H1 (cell line): ENCODE measurements around the gene BIRC7. TPM values are rescaled to one million over a fixed set of nuclear protein-coding genes. Genes with fewer than 3 reads are reported as not detected.

Source experiments
- CTCF ChIA-PET: fragments of 300-600 bp; sonication (Branson Sonifier 250); formaldehyde crosslinking; loops from one replicate; lab custom pipeline; 2021; ENCODE audit not compliant: partially characterized antibody; lab: Charles Lee
- POLR2A ChIA-PET: fragments of 300-600 bp; sonication (Branson Sonifier 250); formaldehyde crosslinking; loops from one replicate; lab custom pipeline; 2021; ENCODE audit warnings: inconsistent platforms; ENCODE audit not compliant: partially characterized antibody; lab: Charles Lee
- DNase-seq, 2 experiments: peaks; one replicate each; pipeline versions ENCODE4 v3.0.0 to v3.0.0-alpha.2; 2010 to 2022; ENCODE audit warnings: low spot score in 2 of 2, low read depth in 1 of 2, mixed read lengths in 1 of 2
- FAIRE-seq: peaks from 2 replicates; lab custom pipeline; 2011; peaks lifted over from hg19 to GRCh38; lab: Jason Lieb, UNC
- H2AFZ ChIP-seq: 2 replicates; pipeline ENCODE4 v1.8.1; 2012; ENCODE audit warnings: low read length, inconsistent platforms
- H2AK5ac ChIP-seq: 2 replicates; pipeline ENCODE4 v1.6.1; 2013; ENCODE audit warnings: low read depth, low read length
- H2BK120ac ChIP-seq: replicated peaks from 2 replicates; pipeline ENCODE3; 2013; ENCODE audit warnings: low read depth, low read length, inconsistent platforms
- H2BK12ac ChIP-seq: 2 replicates; pipeline ENCODE4 v1.6.1; 2013; ENCODE audit warnings: low read depth, low read length
- H2BK15ac ChIP-seq: 2 replicates; pipeline ENCODE4 v1.6.1; 2013; ENCODE audit warnings: low read length
- H2BK20ac ChIP-seq: 2 replicates; pipeline ENCODE4 v1.6.1; 2013; ENCODE audit warnings: low read length
- H2BK5ac ChIP-seq: 2 replicates; pipeline ENCODE4 v1.6.1; 2013; ENCODE audit warnings: low read depth, low read length
- H3K14ac ChIP-seq: 2 replicates; pipeline ENCODE4 v1.6.1; 2013; ENCODE audit warnings: inconsistent platforms; ENCODE audit not compliant: insufficient read length
- H3K18ac ChIP-seq: 2 replicates; pipeline ENCODE4 v1.6.1; 2013; ENCODE audit warnings: low read length; ENCODE audit errors: extremely low read depth
- H3K23ac ChIP-seq: 2 replicates; pipeline ENCODE4 v1.6.1; 2013; ENCODE audit warnings: inconsistent platforms; ENCODE audit not compliant: insufficient read length
- H3K23me2 ChIP-seq: 2 replicates; pipeline ENCODE4 v1.6.1; 2013; ENCODE audit warnings: low read depth, low read length
- H3K27ac ChIP-seq: 2 replicates; pipeline ENCODE4 v1.6.1; 2011; ENCODE audit warnings: low read depth, low read length, inconsistent platforms
- H3K27me3 ChIP-seq, 4 experiments: replicated peaks in 1 of 4; 1 replicate in 1 of 4; 2 replicates in 3 of 4; pipeline versions ENCODE4 v1.6.1 to v1.8.1; 2011 to 2013; ENCODE audit warnings: low read length in 3 of 4, mild to moderate bottlenecking in 3 of 4, inconsistent platforms in 2 of 4, mixed read lengths in 2 of 4, moderate library complexity in 1 of 4; ENCODE audit not compliant: control insufficient read depth in 3 of 4, insufficient read depth in 3 of 4; ENCODE audit errors: extremely low read depth in 1 of 4
- H3K36me3 ChIP-seq, 4 experiments: 2 replicates each; pipeline versions ENCODE4 v1.6.1 to v1.8.1; 2011 to 2013; ENCODE audit warnings: mild to moderate bottlenecking in 4 of 4, low read length in 3 of 4, moderate library complexity in 2 of 4, control low read depth in 1 of 4, inconsistent platforms in 1 of 4; ENCODE audit not compliant: insufficient read depth in 4 of 4, control insufficient read depth in 2 of 4
- H3K4ac ChIP-seq: replicated peaks from 2 replicates; pipeline ENCODE3; 2013; ENCODE audit warnings: low read length, low read depth, mixed read lengths, inconsistent platforms; ENCODE audit not compliant: insufficient read length
- H3K4me1 ChIP-seq, 4 experiments: replicated peaks in 1 of 4; 1 replicate in 1 of 4; 2 replicates in 3 of 4; pipeline versions ENCODE4 v1.6.1 to v1.8.1; 2011 to 2013; ENCODE audit warnings: low read length in 3 of 4, inconsistent platforms in 2 of 4, mixed read lengths in 1 of 4; ENCODE audit not compliant: insufficient read depth in 4 of 4, control insufficient read depth in 3 of 4
- H3K4me2 ChIP-seq, 2 experiments: 2 replicates each; pipeline versions ENCODE4 v1.6.1 to v1.8.1; 2011 to 2013; ENCODE audit warnings: low read depth in 2 of 2, low read length in 2 of 2, control low read depth in 1 of 2, inconsistent platforms in 1 of 2, mild to moderate bottlenecking in 1 of 2; ENCODE audit not compliant: insufficient read depth in 1 of 2
- H3K4me3 ChIP-seq, 4 experiments: fragments of 200-600, 300-600 bp in 1 of 4; sonication (generic), shearing (Covaris generic), sonication (Bioruptor Twin) in 1 of 4; 2 replicates each; pipeline versions ENCODE4 v1.5.1 to v1.8.1; 2011 to 2016; ENCODE audit warnings: low read length in 4 of 4, low read depth in 3 of 4, control low read depth in 2 of 4, inconsistent platforms in 2 of 4, mild to moderate bottlenecking in 2 of 4, mixed read lengths in 1 of 4, moderate library complexity in 1 of 4; ENCODE audit not compliant: insufficient read depth in 2 of 4; ENCODE audit errors: extremely low read depth in 1 of 4
- H3K56ac ChIP-seq: replicated peaks from 2 replicates; pipeline ENCODE3; 2013; ENCODE audit warnings: low read depth, mild to moderate bottlenecking, mixed read lengths, low read length, inconsistent platforms; ENCODE audit not compliant: insufficient read length
- H3K79me1 ChIP-seq: 2 replicates; pipeline ENCODE4 v1.6.1; 2013; ENCODE audit warnings: low read depth, low read length, control low read depth
- H3K79me2 ChIP-seq, 2 experiments: 2 replicates each; pipeline versions ENCODE4 v1.6.1 to v1.8.1; 2012 to 2013; ENCODE audit warnings: low read length in 2 of 2, mild to moderate bottlenecking in 2 of 2, inconsistent platforms in 1 of 2; ENCODE audit not compliant: insufficient read depth in 2 of 2, control insufficient read depth in 1 of 2
- H3K9ac ChIP-seq, 4 experiments: replicated peaks in 1 of 4; 1 replicate in 1 of 4; 2 replicates in 3 of 4; pipeline versions ENCODE4 v1.6.1 to v1.8.1; 2011 to 2013; ENCODE audit warnings: low read depth in 3 of 4, low read length in 3 of 4, control low read depth in 2 of 4, mild to moderate bottlenecking in 2 of 4, moderate library complexity in 2 of 4, inconsistent platforms in 1 of 4; ENCODE audit errors: extremely low read depth in 1 of 4
- H3K9me3 ChIP-seq, 2 experiments: 2 replicates each; pipeline versions ENCODE4 v1.6.1 to v1.8.1; 2012 to 2013; ENCODE audit warnings: mild to moderate bottlenecking in 2 of 2, moderate library complexity in 2 of 2, control low read depth in 1 of 2, inconsistent platforms in 1 of 2, low read depth in 1 of 2, low read length in 1 of 2, mixed read lengths in 1 of 2; ENCODE audit not compliant: insufficient read depth in 2 of 2
- H4K20me1 ChIP-seq, 2 experiments: replicated peaks in 1 of 2; 2 replicates each; pipeline versions ENCODE3 to v1.8.1; 2011 to 2013; ENCODE audit warnings: inconsistent platforms in 2 of 2, low read length in 2 of 2, mild to moderate bottlenecking in 1 of 2; ENCODE audit not compliant: insufficient read depth in 2 of 2, control insufficient read depth in 1 of 2
- H4K5ac ChIP-seq: 2 replicates; pipeline ENCODE4 v1.6.1; 2013; ENCODE audit warnings: low read length, low read depth, mixed read lengths, inconsistent platforms; ENCODE audit not compliant: insufficient read length
- H4K8ac ChIP-seq: 2 replicates; pipeline ENCODE4 v1.8.0; 2013; ENCODE audit warnings: mild to moderate bottlenecking, moderate library complexity, low read length, inconsistent platforms; ENCODE audit not compliant: insufficient read depth; ENCODE audit errors: extremely low read depth
- H4K91ac ChIP-seq: replicated peaks from 2 replicates; pipeline ENCODE3; 2013; ENCODE audit warnings: low read length, mixed read lengths, inconsistent platforms; ENCODE audit not compliant: insufficient read length
- GABPA ChIP-seq: IDR thresholded peaks from 2 replicates; pipeline ENCODE4 v1.6.1; 2011; ENCODE audit warnings: mild to moderate bottlenecking, low read length, moderate library complexity, borderline replicate concordance; ENCODE audit not compliant: insufficient read depth
- NRF1 ChIP-seq: IDR thresholded peaks from 2 replicates; pipeline ENCODE4 v1.6.1; 2011; ENCODE audit warnings: mild to moderate bottlenecking, low read depth, low read length, improper control_type of control experiment
- RFX5 ChIP-seq: IDR thresholded peaks from 2 replicates; pipeline ENCODE4 v1.6.1; 2011; ENCODE audit warnings: low read depth, low read length, improper control_type of control experiment, borderline replicate concordance
- SAP30 ChIP-seq: fragments of 300-600 bp; sonication (generic); IDR thresholded peaks from 2 replicates; pipeline ENCODE4 v1.7.1; 2012; ENCODE audit warnings: low read length, moderate library complexity, mild to moderate bottlenecking, inconsistent platforms; ENCODE audit not compliant: insufficient read depth, insufficient replicate concordance
- SP2 ChIP-seq: IDR thresholded peaks from 2 replicates; pipeline ENCODE4 v1.6.1; 2012; ENCODE audit warnings: mild to moderate bottlenecking, low read length, inconsistent platforms
- SP4 ChIP-seq: IDR thresholded peaks from 2 replicates; pipeline ENCODE4 v1.6.1; 2012; ENCODE audit warnings: low read length, inconsistent platforms
- WGBS, 2 experiments: shearing (Covaris generic) in 1 of 2; methylation state at CpG; one replicate each; pipeline versions ENCODE4 v1.1.6 to v1.1.7; 2013 to 2015; ENCODE audit warnings: low lambda C conversion rate in 2 of 2, mixed read lengths in 2 of 2, inconsistent platforms in 1 of 2, low coverage in 1 of 2, missing lambda C conversion rate in 1 of 2; ENCODE audit not compliant: insufficient replicate concordance in 2 of 2, insufficient coverage in 1 of 2, insufficient read length in 1 of 2; ENCODE audit errors: extremely low coverage in 1 of 2, missing lambda C conversion rate in 1 of 2; 5-methylcytosine and 5-hydroxymethylcytosine counted together
- polyA plus RNA-seq, 7 experiments: library from polyadenylated mRNA; depleted of rRNA in 3 of 7; stranded (reverse) in 5 of 7; unstranded in 2 of 7; fragments of >200 nt in 5 of 7; fragments of 200-250 nt in 2 of 7; gene quantifications; 1 replicate in 5 of 7; 2 replicates in 1 of 7; 4 replicates in 1 of 7; pipeline versions ENCODE4 v1.2.1 to v1.2.3, GENCODE V29; 2011 to 2013; ENCODE audit warnings: missing spikeins in 2 of 7, mixed read lengths in 2 of 7
- total RNA-seq: library from RNA; stranded (reverse); fragmentation: NEBNext Ultra II Directional; extraction: Animal tissue kit (Norgen Biotek cat#: 25700); gene quantifications from 2 replicates; pipeline ENCODE4 v1.2.1, GENCODE V29; 2021

Gene BIRC7
- total and polyA plus RNA-seq, 2 of the 8 experiments (the other 6 are each of a cell fraction or from before 2014, with no cell fraction given) = 0.11 to 0.41 TPM

GRCh38 chr20:63261795-63262528 is 26.3 kb downstream of the BIRC7 start:
- no peak overlapping the region; the same call in 1 of the 2 replicates for H3K18ac ChIP-seq
- FAIRE-seq = no peak
- no peak overlapping the region for H3K23ac ChIP-seq
- POLR2A ChIA-PET = interaction anchor here (1.2 kb wide), 1 partner anchor 9 kb away, joined by 3 read pairs; no protein-coding TSS in a partner anchor
- H3K79me1 ChIP-seq = no peaks in the 10 kb centered on the region
- no peak overlapping the region for H2AK5ac ChIP-seq
- H2BK5ac ChIP-seq = no peak overlapping the region
- no peaks in the 10 kb centered on the region; a peak in 1 of 7 replicates for H3K4me1 ChIP-seq
- no peaks in the 10 kb centered on the region for H3K79me2 ChIP-seq
- H3K4me3 ChIP-seq = no peak overlapping the region
- H3K23me2 ChIP-seq = no peaks in the 10 kb centered on the region
- no peaks in the 10 kb centered on the region for H3K36me3 ChIP-seq
- peaks cover 0 to under 1% (median 0%) of the 10 kb centered on the region in 4 experiments; a peak in 2 of 7 replicates for H3K27me3 ChIP-seq
- H3K56ac ChIP-seq = no peak overlapping the region
- CTCF ChIA-PET = no interaction called here
- DNase-seq = no peak
- H4K8ac ChIP-seq = peak overlapping the region; percentile 39; the same call in 1 of the 2 replicates
- TF ChIP-seq SP4 (no peak), GABPA (no peak), NRF1 (no peak), RFX5 (no peak), SAP30 (no peak), SP2 (no peak)
- peak overlapping the region; percentile 72 for H4K91ac ChIP-seq
- 86% methylated on average over 28 of the region's 30 CpGs; no CpG with 5 or more reads in 1 of the 2 experiments for WGBS, 2 experiments
- no peak overlapping the region for H2BK15ac ChIP-seq
- peak overlapping the region; percentile 95 for H2BK12ac ChIP-seq
- H3K4ac ChIP-seq = no peak overlapping the region
- no peak overlapping the region for H2AFZ ChIP-seq
- H3K27ac ChIP-seq = no peak overlapping the region
- H3K9me3 ChIP-seq = no peaks in the 10 kb centered on the region
- H2BK120ac ChIP-seq = no peak overlapping the region
- H3K9ac ChIP-seq = no peak overlapping the region
- H4K20me1 ChIP-seq = peaks cover 0 to 1% of the 10 kb centered on the region in 2 experiments
- no peak overlapping the region for H4K5ac ChIP-seq
- H3K4me2 ChIP-seq = no peak overlapping the region
- no peak overlapping the region for H2BK20ac ChIP-seq
- H3K14ac ChIP-seq = no peak overlapping the region
